Measurements from ENCODE around the gene TEX14. TPM values are rescaled to one million over a fixed set of nuclear protein-coding genes. Genes with fewer than 3 reads are reported as not detected.

Gene TEX14
- total RNA-seq, 1 donor from 2014 or later = not detected

DNA sequence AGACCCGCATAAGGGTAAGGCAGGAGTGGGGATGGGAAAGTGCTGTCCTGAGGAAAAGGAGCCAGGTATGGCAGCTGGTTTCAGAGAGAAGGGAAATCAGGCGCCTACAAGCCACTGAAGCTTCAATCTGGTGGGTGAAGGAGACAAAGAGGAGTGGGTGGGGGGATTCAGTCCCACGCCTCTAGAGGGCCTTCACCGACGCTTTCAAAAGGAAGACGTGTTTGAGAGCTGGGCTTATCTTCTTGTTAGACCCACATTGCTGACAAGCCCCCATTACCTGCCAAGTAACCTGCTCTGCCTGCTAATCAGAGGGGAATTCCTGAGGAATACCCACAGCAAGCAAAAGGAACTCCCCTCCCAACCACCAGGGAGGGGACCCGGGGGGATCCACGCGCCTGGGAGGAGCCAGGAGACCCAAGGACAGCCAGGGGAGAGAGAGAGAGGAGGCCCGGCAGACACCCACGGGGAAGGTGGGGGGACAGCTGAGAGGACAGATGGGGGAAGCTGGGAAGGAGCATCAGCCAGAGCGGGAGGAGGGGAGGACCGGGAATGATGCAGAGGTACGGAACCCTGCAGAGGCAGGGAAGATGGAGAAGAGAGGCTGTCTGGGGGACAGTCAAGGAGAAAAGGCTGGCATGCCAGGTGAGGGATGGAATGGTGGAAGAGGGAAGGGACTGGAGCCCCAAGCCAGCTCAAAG lies 178.4 kb downstream of the TEX14 start:
- Histone ChIP-seq H3K9me3 (no peaks in the 10 kb centered on the region), H3K4me3 (peak overlapping the region; percentile 78 to 79), H3K4me1 (peaks cover 7 to 17% of the 10 kb centered on the region in 2 donors), H3K27me3 (no peaks in the 10 kb centered on the region), H3K36me3 (peaks cover 38 to 42% of the 10 kb centered on the region in 2 donors), H3K27ac (no peak overlapping the region)
- DNase-seq (ENCODE audit: low spot score in 2 of 2) = no peak
- intact Hi-C loops (cut with DNase I) = no loop called here
- TF ChIP-seq, protein P1, sequence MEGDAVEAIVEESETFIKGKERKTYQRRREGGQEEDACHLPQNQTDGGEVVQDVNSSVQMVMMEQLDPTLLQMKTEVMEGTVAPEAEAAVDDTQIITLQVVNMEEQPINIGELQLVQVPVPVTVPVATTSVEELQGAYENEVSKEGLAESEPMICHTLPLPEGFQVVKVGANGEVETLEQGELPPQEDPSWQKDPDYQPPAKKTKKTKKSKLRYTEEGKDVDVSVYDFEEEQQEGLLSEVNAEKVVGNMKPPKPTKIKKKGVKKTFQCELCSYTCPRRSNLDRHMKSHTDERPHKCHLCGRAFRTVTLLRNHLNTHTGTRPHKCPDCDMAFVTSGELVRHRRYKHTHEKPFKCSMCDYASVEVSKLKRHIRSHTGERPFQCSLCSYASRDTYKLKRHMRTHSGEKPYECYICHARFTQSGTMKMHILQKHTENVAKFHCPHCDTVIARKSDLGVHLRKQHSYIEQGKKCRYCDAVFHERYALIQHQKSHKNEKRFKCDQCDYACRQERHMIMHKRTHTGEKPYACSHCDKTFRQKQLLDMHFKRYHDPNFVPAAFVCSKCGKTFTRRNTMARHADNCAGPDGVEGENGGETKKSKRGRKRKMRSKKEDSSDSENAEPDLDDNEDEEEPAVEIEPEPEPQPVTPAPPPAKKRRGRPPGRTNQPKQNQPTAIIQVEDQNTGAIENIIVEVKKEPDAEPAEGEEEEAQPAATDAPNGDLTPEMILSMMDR (IDR thresholded peaks at IDR 0.05) = no peak

DNA sequence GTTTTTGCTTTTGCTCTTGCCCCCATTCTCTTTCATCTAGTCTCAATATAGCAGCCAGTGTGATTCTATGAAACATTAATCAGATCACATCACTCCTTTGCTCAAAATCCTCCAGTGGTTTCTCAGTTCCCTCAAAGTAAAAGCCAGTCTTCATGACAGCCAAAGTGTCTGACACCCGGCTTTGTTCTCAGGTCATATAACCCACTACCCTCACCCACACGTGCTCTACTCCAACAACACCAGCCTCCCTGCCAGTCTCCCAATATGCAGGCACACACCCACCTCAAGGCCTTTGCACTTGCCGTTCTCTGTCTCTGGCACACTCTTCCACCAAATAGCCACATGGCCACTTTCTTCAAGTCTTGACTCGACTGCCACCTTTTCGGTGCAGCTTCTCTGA lies 181.8 kb downstream of the TEX14 start:
- peaks cover 62 to 75% of the 10 kb centered on the region in 2 donors for H3K36me3 ChIP-seq
- intact Hi-C loops (cut with DNase I) = no loop called here

DNA sequence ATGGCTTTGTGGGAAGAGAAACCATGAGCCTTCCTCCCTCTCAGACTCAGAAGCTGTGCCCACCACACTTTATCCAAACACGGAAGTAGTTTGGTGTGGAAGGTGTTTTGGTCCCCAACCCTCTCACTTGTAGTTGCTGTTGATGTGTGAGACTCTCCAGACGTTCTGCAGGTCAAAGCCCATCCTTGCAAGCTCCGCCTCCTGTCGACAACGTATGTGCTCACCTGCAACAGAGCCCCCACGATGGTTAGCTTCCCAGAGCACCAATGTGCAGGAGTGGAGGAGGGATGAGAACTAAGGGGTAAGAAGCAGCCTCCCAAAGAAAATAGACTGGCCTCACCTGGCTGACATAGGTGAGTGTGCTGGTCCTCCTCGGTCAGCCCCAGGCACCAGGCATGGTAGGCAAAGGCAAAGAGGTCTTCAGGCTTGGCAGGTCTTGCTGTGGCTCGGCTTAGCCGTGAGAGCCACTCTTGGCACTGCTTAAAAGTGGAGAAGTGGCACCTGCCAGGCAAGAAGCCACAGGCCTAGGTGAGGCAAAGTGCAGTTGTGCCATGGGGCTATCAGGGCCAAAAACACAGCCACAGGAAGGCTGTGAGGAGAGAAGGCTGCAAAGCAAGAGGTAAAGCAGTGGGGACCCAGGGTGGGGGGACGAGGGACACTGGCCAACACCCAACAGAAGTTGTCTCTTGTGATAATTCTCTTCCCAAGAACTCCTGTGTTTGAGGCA lies 183.3 kb downstream of the TEX14 start:
- H3K4me1 ChIP-seq = peaks cover 1 to 2% of the 10 kb centered on the region in 2 donors
- TF ChIP-seq, protein P1 (IDR thresholded peaks at IDR 0.05) = no peak
- DNase-seq (ENCODE audit: low spot score in 2 of 2) = no peak
- intact Hi-C loops (cut with DNase I) = no loop called here
- no peak overlapping the region for H3K4me3 ChIP-seq
- H3K36me3 ChIP-seq = peaks cover 78 to 91% of the 10 kb centered on the region in 2 donors
- H3K9me3 ChIP-seq = no peaks in the 10 kb centered on the region
- H3K27ac ChIP-seq = no peak overlapping the region
- no peaks in the 10 kb centered on the region for H3K27me3 ChIP-seq

More for the DNA sequence above, 181.8 kb downstream of the TEX14 start:
- Histone ChIP-seq H3K4me3 (no peak overlapping the region), H3K27ac (no peak overlapping the region), H3K4me1 (peaks cover 7 to 9% of the 10 kb centered on the region in 2 donors), H3K9me3 (no peaks in the 10 kb centered on the region), H3K27me3 (no peaks in the 10 kb centered on the region)
- no peak for DNase-seq (ENCODE audit: low spot score in 2 of 2)
- TF ChIP-seq, protein P1 (IDR thresholded peaks at IDR 0.05) = no peak

DNA sequence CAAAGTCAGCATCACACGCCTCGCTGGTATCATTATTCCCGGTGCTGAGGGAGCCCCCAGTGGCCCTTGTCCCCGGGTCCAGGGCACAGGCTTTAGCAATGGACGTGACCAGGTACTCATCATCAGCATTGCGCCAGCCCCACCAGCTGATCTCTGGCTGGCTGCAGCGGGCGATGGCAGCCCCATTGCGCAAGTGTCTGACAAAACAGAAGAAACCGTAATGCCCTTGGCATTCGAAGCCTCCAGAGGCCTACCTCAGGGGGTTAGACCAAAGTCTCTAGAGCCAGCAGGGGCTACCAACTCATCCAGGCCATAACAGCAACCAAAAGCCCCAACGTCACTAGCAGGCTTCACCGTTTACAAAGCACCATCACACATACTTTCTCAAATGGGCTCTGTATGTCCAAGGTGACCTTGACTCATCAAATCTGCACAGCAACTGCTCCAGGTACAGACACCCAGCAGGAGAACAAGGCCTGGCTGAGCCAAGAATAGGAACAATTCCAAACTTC lies 184.7 kb downstream of the TEX14 start:
- Histone ChIP-seq H3K27ac (no peak overlapping the region), H3K4me3 (no peak overlapping the region), H3K4me1 (no peaks in the 10 kb centered on the region), H3K9me3 (no peaks in the 10 kb centered on the region), H3K27me3 (no peaks in the 10 kb centered on the region), H3K36me3 (peaks cover 85 to 98% of the 10 kb centered on the region in 2 donors)
- TF ChIP-seq, protein P1 (IDR thresholded peaks at IDR 0.05) = no peak
- no peak for DNase-seq (ENCODE audit: low spot score in 2 of 2)
- intact Hi-C loops (cut with DNase I) = no loop called here

Other genes with a start within 250 kb of the TEX14 start
- gene HSF5, start 203.6 kb downstream of the TEX14 start, total RNA-seq = not detected
- gene MTMR4, start 177.4 kb downstream of the TEX14 start, total RNA-seq = 24.6 TPM
- 6.8 TPM for gene RAD51C, start 557 bp upstream of the TEX14 start, total RNA-seq
- gene PPM1E, start 63.8 kb upstream of the TEX14 start, total RNA-seq = 0.11 TPM

Measured in ascending aorta (tissue), 2 donors.